HEK293 (cell line): Measurements from ENCODE around the gene ACTRT2.

Source experiments
- CTCF ChIA-PET: fragments of 350-600 bp; formaldehyde crosslinking; extraction: SDS; loops from one replicate; lab custom pipeline; 2021; ENCODE audit warnings: antibody characterized with exemption; lab: Yijun Ruan, JAX
- POLR2A ChIA-PET: fragments of 300-600 bp; formaldehyde crosslinking; extraction: SDS; loops from one replicate; lab custom pipeline; 2020; ENCODE audit warnings: antibody characterized with exemption, inconsistent platforms; lab: Yijun Ruan, JAX
- H3K27ac ChIP-seq: fragments of 200-500 bp; sonication (Bioruptor generic); 2 replicates; pipeline ENCODE4 v1.5.1; 2014; ENCODE audit warnings: low read depth, low read length, control low read depth, inconsistent platforms; ENCODE audit errors: extremely low read depth
- H3K36me3 ChIP-seq, 2 experiments: fragments of 200-500 bp in 1 of 2; sonication (Bioruptor generic) in 1 of 2; 1 replicate in 1 of 2; 2 replicates in 1 of 2; pipeline ENCODE4 v1.5.1; 2014 to 2017; ENCODE audit warnings: inconsistent platforms in 2 of 2, low read length in 2 of 2; ENCODE audit not compliant: control insufficient read depth in 2 of 2, insufficient read depth in 1 of 2
- H3K4me1 ChIP-seq: fragments of 200-500 bp; sonication (Bioruptor generic); 2 replicates; pipeline ENCODE4 v1.5.1; 2014; ENCODE audit warnings: mild to moderate bottlenecking, low read length, inconsistent platforms; ENCODE audit not compliant: control insufficient read depth, insufficient read depth
- H3K4me3 ChIP-seq: 2 replicates; pipeline ENCODE4 v1.5.1; 2011; ENCODE audit warnings: low read depth, mild to moderate bottlenecking, control low read depth, low read length, moderate library complexity
- H3K9me3 ChIP-seq: fragments of 200-500 bp; sonication (Bioruptor generic); 2 replicates; pipeline ENCODE4 v1.5.1; 2014; ENCODE audit warnings: low read depth, low read length, inconsistent platforms; ENCODE audit not compliant: control insufficient read depth, insufficient read depth
- GLIS1 ChIP-seq: fragments of 450-650 bp; formaldehyde crosslinking; IDR thresholded peaks from 2 replicates; pipeline ENCODE4 v1.5.1; 2016; ENCODE audit warnings: missing biosample characterization, missing genetic modification characterization
- KLF8 ChIP-seq: fragments of 450-650 bp; formaldehyde crosslinking; IDR thresholded peaks from 2 replicates; pipeline ENCODE4 v1.5.1; 2016; ENCODE audit warnings: missing biosample characterization, missing genetic modification characterization
- MEIS1 ChIP-seq: sonication (generic); formaldehyde crosslinking; IDR thresholded peaks from 2 replicates; pipeline ENCODE4 v1.8.1; 2022; ENCODE audit warnings: missing genetic modification reagents, mild to moderate bottlenecking, borderline replicate concordance
- PRDM2 ChIP-seq: fragments of 450-650 bp; formaldehyde crosslinking; IDR thresholded peaks from 2 replicates; pipeline ENCODE4 v1.5.1; 2016; ENCODE audit warnings: missing biosample characterization, missing genetic modification characterization, borderline replicate concordance
- SETDB1 ChIP-seq: IDR thresholded peaks from one replicate; pipeline ENCODE4 v1.6.1; 2017; ENCODE audit warnings: mild to moderate bottlenecking, low read length, moderate library complexity, mixed read lengths; ENCODE audit not compliant: insufficient read length
- ZBTB48 ChIP-seq: fragments of 450-650 bp; formaldehyde crosslinking; IDR thresholded peaks from 2 replicates; pipeline ENCODE4 v1.5.1; 2016; ENCODE audit warnings: missing biosample characterization, missing genetic modification characterization
- ZFHX2 ChIP-seq: fragments of 450-650 bp; formaldehyde crosslinking; conservative IDR thresholded peaks from 2 replicates; pipeline ENCODE4 v1.5.1; 2016; ENCODE audit warnings: missing biosample characterization, missing genetic modification characterization
- ZNF140 ChIP-seq: fragments of 450-650 bp; formaldehyde crosslinking; IDR thresholded peaks from 2 replicates; pipeline ENCODE4 v1.5.1; 2016; ENCODE audit warnings: missing biosample characterization, missing genetic modification characterization
- ZNF302 ChIP-seq: fragments of 450-650 bp; formaldehyde crosslinking; IDR thresholded peaks from 2 replicates; pipeline ENCODE4 v1.5.1; 2016; ENCODE audit warnings: missing biosample characterization, missing genetic modification characterization, low read depth
- ZNF37A ChIP-seq: fragments of 450-650 bp; IDR thresholded peaks from 2 replicates; pipeline ENCODE4 v1.5.1; 2018; ENCODE audit warnings: missing biosample characterization, missing genetic modification characterization
- ZNF48 ChIP-seq: fragments of 450-650 bp; formaldehyde crosslinking; IDR thresholded peaks from 2 replicates; pipeline ENCODE4 v1.5.1; 2016; ENCODE audit warnings: missing biosample characterization, missing genetic modification characterization
- ZNF510 ChIP-seq: fragments of 450-650 bp; formaldehyde crosslinking; IDR thresholded peaks from 2 replicates; pipeline ENCODE4 v1.5.1; 2018; ENCODE audit warnings: mild to moderate bottlenecking, missing genetic modification characterization, missing biosample characterization; ENCODE audit not compliant: insufficient replicate concordance
- ZNF549 ChIP-seq: fragments of 450-650 bp; IDR thresholded peaks from 2 replicates; pipeline ENCODE4 v1.5.1; 2018; ENCODE audit warnings: missing biosample characterization, missing genetic modification characterization, mild to moderate bottlenecking, inconsistent platforms, moderate library complexity
- ZNF600 ChIP-seq: fragments of 450-650 bp; formaldehyde crosslinking; IDR thresholded peaks from 2 replicates; pipeline ENCODE4 v1.5.1; 2016; ENCODE audit warnings: missing biosample characterization, missing genetic modification characterization
- ZNF747 ChIP-seq: fragments of 450-650 bp; formaldehyde crosslinking; IDR thresholded peaks from 2 replicates; pipeline ENCODE4 v1.5.1; 2016; ENCODE audit warnings: missing biosample characterization, missing genetic modification characterization
- ZNF768 ChIP-seq: fragments of 450-650 bp; formaldehyde crosslinking; IDR thresholded peaks from 2 replicates; pipeline ENCODE4 v1.5.1; 2018; ENCODE audit warnings: missing biosample characterization, mild to moderate bottlenecking, missing genetic modification characterization
- ZNF792 ChIP-seq: fragments of 450-650 bp; formaldehyde crosslinking; IDR thresholded peaks from 2 replicates; pipeline ENCODE4 v1.5.1; 2016; ENCODE audit warnings: missing biosample characterization, missing genetic modification characterization
- TF ChIP-seq, protein P1 (sequence below): IDR thresholded peaks from 2 replicates; pipeline ENCODE4 v1.6.1; 2011; ENCODE audit warnings: mild to moderate bottlenecking, low read depth, low read length, borderline replicate concordance
- TF ChIP-seq, protein P2 (sequence below): fragments of 450-650 bp; formaldehyde crosslinking; IDR thresholded peaks from 2 replicates; pipeline ENCODE4 v1.5.1; 2016; ENCODE audit warnings: missing biosample characterization, missing genetic modification characterization
- TF ChIP-seq, protein P3 (sequence below): fragments of 450-650 bp; formaldehyde crosslinking; IDR thresholded peaks from 2 replicates; pipeline ENCODE4 v1.5.1; 2016; ENCODE audit warnings: missing biosample characterization, missing genetic modification characterization

The ACTRT2 gene

DNA sequence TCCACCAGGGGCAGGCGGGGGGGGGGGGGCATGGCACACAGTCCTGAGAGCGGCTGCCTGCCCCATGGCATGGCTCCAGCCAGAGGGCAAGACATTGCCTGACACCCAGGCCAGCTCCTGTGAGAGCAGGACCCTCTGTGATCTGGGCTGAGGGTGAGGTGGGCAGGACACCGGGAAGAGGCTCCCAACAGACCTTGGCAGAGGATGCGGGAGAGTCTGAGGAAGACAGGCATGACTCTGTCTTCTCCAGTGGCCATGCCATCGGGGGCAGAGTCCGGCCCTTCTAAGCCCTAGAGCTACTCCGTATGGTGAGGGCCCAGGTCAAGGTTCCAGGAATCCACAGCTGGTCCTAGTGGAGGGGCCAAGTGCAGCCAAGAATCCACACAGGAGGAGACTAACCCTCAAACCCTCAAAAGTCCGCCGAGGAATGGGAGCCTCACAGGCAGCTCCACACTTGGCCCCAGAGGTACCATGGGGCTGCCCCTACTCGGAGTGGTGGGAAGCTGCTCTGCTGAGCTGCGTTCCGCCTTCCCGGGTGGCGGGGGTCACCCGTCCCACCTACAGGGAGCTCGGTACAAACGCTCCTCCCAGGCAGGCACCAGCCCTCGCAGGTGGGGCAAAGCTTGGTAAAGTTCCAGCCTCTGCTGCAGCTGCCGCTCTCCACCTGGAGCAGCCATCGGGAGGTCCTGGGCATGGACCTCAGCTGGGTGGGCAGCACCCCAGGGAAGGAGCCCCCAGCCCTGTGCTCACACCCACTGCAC is 6.5 kb downstream of the ACTRT2 start (continued):
- TF ChIP-seq, protein P1, sequence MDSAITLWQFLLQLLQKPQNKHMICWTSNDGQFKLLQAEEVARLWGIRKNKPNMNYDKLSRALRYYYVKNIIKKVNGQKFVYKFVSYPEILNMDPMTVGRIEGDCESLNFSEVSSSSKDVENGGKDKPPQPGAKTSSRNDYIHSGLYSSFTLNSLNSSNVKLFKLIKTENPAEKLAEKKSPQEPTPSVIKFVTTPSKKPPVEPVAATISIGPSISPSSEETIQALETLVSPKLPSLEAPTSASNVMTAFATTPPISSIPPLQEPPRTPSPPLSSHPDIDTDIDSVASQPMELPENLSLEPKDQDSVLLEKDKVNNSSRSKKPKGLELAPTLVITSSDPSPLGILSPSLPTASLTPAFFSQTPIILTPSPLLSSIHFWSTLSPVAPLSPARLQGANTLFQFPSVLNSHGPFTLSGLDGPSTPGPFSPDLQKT = no peak
- TF ChIP-seq KLF8 = no peak
- TF ChIP-seq, all 188 proteins: peak for 0

DNA sequence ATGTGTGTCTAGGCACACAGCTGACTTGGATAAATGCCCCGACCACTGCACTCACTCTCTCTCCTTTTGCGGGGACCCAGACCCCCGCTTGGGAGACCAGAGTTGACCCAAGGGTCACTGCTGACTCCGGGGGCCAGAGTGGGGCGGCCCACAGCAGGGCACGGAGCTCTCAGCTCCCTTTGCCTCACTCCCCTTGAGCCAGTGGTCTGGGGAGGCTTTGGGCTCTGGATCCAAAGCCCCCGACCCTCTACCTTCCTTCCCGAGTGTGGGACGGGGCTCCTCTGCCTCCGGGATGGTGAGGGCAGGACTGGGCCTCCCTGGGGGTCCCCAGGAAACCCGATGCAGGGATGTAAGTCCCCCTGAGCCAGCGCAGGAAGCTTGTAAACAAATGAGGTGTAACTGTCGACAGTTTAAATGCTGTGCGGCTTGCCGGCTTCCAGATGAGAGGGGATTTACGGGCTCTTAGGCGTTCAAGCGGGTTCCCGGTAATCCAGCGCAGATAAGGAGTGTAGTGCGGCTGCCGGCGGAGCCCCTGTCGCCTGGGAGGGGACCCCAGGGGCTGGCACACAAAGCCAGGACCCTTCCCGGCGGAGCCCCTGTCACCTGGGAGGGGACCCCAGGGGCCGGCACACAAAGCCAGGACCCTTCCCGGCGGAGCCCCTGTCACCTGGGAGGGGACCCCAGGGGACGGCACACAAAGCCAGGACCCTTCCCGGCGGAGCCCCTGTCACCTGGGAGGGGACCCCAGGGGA is 7.4 kb downstream of the ACTRT2 start:
- no peaks in the 10 kb centered on the region for H3K36me3 ChIP-seq
- CTCF ChIA-PET = no interaction called here
- no peak overlapping the region for H3K27ac ChIP-seq
- no peak overlapping the region for H3K4me3 ChIP-seq
- no peak for TF ChIP-seq PRDM2 (tag by site-specific recombination)
- no peak for TF ChIP-seq MEIS1 (CRISPR knock-in tag)
- no peak for TF ChIP-seq ZNF792 (tag by site-specific recombination)
- no peak for TF ChIP-seq ZNF747 (tag by site-specific recombination)
- peak; percentile 35 for TF ChIP-seq GLIS1 (tag by site-specific recombination)
- no peak for TF ChIP-seq ZNF600
- no peak for TF ChIP-seq ZNF48
- TF ChIP-seq, all 188 proteins: peak for 1
- POLR2A ChIA-PET = interaction anchor here (0.6 kb wide), 1 partner anchor 230 kb away, joined by 5 read pairs; no protein-coding TSS in a partner anchor
- H3K4me1 ChIP-seq = no peaks in the 10 kb centered on the region
- H3K9me3 ChIP-seq = no peaks in the 10 kb centered on the region

DNA sequence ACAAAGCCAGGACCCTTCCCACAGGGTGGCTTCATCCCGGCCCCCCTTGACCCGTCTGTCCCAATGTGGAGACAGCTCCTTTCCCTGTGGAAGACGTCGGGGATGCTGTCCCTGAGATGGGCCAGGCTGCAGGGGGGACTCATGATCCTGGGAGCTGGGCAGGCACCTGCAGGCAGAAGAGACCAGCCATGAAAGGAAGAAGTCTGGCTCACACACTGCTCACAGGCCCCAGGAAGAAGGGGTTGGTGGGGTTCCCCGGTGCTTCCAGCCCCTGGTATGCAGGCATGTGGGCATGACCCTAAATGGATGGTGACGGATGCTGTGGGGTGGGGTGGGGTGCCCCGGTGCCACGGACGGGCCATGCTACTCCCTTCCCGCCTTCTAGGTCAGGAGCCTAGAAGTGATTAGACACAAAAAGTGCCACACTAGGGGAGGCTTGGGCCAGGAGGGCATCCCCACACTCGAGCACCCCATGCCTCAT is 8.3 kb downstream of the ACTRT2 start:
- H3K36me3 ChIP-seq = no peaks in the 10 kb centered on the region
- no peak overlapping the region for H3K27ac ChIP-seq
- no peaks in the 10 kb centered on the region for H3K9me3 ChIP-seq
- no peaks in the 10 kb centered on the region for H3K4me1 ChIP-seq
- TF ChIP-seq ZNF302 = no peak
- TF ChIP-seq, protein P2, sequence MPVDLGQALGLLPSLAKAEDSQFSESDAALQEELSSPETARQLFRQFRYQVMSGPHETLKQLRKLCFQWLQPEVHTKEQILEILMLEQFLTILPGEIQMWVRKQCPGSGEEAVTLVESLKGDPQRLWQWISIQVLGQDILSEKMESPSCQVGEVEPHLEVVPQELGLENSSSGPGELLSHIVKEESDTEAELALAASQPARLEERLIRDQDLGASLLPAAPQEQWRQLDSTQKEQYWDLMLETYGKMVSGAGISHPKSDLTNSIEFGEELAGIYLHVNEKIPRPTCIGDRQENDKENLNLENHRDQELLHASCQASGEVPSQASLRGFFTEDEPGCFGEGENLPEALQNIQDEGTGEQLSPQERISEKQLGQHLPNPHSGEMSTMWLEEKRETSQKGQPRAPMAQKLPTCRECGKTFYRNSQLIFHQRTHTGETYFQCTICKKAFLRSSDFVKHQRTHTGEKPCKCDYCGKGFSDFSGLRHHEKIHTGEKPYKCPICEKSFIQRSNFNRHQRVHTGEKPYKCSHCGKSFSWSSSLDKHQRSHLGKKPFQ (tag by site-specific recombination) = no peak
- no peak for TF ChIP-seq ZNF549 (tag by site-specific recombination)
- TF ChIP-seq, protein P3, sequence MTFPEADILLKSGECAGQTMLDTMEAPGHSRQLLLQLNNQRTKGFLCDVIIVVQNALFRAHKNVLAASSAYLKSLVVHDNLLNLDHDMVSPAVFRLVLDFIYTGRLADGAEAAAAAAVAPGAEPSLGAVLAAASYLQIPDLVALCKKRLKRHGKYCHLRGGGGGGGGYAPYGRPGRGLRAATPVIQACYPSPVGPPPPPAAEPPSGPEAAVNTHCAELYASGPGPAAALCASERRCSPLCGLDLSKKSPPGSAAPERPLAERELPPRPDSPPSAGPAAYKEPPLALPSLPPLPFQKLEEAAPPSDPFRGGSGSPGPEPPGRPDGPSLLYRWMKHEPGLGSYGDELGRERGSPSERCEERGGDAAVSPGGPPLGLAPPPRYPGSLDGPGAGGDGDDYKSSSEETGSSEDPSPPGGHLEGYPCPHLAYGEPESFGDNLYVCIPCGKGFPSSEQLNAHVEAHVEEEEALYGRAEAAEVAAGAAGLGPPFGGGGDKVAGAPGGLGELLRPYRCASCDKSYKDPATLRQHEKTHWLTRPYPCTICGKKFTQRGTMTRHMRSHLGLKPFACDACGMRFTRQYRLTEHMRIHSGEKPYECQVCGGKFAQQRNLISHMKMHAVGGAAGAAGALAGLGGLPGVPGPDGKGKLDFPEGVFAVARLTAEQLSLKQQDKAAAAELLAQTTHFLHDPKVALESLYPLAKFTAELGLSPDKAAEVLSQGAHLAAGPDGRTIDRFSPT (tag by site-specific recombination) = no peak
- TF ChIP-seq KLF8 = no peak
- no peak for TF ChIP-seq ZNF510 (tag by site-specific recombination)
- no peak for TF ChIP-seq SETDB1
- no peak for TF ChIP-seq ZNF37A (tag by site-specific recombination)
- TF ChIP-seq ZBTB48 = no peak
- no peak for TF ChIP-seq ZFHX2 (tag by site-specific recombination)
- no peak for TF ChIP-seq ZNF768
- TF ChIP-seq ZNF140 = no peak
- TF ChIP-seq, all 188 proteins: peak for 0
- no peak overlapping the region for H3K4me3 ChIP-seq
- ChIA-PET POLR2A (no interaction called here), CTCF (no interaction called here)
